Left lung (tissue), 10 donors: ENCODE data around the gene EIF4E2. TPM values are rescaled to one million over a fixed set of nuclear protein-coding genes. Genes with fewer than 3 reads are reported as not detected.

Experiments
- ATAC-seq: fragments of 200-7000 bp; cut with Tn5 transposase; one replicate; pipeline ENCODE4 v1.9.1; 2020; ENCODE audit warnings: moderate library complexity
- DNase-seq, 4 donors: peaks; one replicate each; pipeline ENCODE4 v3.0.0-alpha.2; 2013 to 2020
- H3K27ac ChIP-seq, 2 donors: fragments of 200-600 bp; sonication (generic) in 1 of 2; one replicate each; pipeline versions ENCODE4 v1.5.0 to v1.8.0; 2020 to 2021
- H3K27me3 ChIP-seq, 2 donors: fragments of 200-600 bp; sonication (generic) in 1 of 2; one replicate each; pipeline versions ENCODE4 v1.5.0 to v1.8.0; 2020 to 2021
- H3K36me3 ChIP-seq, 2 donors: fragments of 200-600 bp; sonication (generic) in 1 of 2; one replicate each; pipeline versions ENCODE4 v1.5.0 to v1.8.0; 2020 to 2021
- H3K4me1 ChIP-seq, 2 donors: fragments of 200-600 bp; one replicate each; pipeline ENCODE4 v1.8.0; 2021
- H3K4me3 ChIP-seq, 2 donors: fragments of 200-600 bp; sonication (generic) in 1 of 2; one replicate each; pipeline versions ENCODE4 v1.5.0 to v1.8.0; 2020 to 2021; ENCODE audit warnings: mild to moderate bottlenecking in 1 of 2
- H3K9me3 ChIP-seq, 2 donors: fragments of 200-600 bp; sonication (generic) in 1 of 2; one replicate each; pipeline versions ENCODE4 v1.5.0 to v1.8.0; 2020 to 2021
- intact Hi-C, 2 donors: fragments of 100-400 bp; cut with DNase I; formaldehyde crosslinking; loops; one replicate each; pipeline versions ENCODE4 v1.11.2 to v1.14.2; 2022
- polyA plus RNA-seq, 6 donors: library from polyadenylated mRNA; unstranded; fragments of 120-200 nt; gene quantifications; one replicate each; pipeline ENCODE4 v1.2.1, GENCODE V29; 2013; ENCODE audit not compliant: insufficient read length in 6 of 6
- total RNA-seq, 2 donors: library from RNA; stranded (reverse); fragmentation: NEBNext Ultra II Directional; extraction: Animal tissue kit (Norgen Biotek cat#: 25700); gene quantifications; one replicate each; pipeline ENCODE4 v1.2.1, GENCODE V29; 2021
- TF ChIP-seq, protein P1 (sequence below), 2 donors: fragments of 200-600 bp; sonication (generic) in 1 of 2; IDR thresholded peaks; one replicate each; pipeline versions ENCODE4 v1.5.0 to v1.8.0; 2021; ENCODE audit warnings: antibody characterized with exemption in 2 of 2
- donor health status: DM: no; HTN: yes; CAD: no.
- donor health status: DM: no; HTN: no; CAD: no.

EIF4E2 gene
- total and polyA plus RNA-seq, 8 donors: 67.4 to 108 (median 96.4) TPM

DNA sequence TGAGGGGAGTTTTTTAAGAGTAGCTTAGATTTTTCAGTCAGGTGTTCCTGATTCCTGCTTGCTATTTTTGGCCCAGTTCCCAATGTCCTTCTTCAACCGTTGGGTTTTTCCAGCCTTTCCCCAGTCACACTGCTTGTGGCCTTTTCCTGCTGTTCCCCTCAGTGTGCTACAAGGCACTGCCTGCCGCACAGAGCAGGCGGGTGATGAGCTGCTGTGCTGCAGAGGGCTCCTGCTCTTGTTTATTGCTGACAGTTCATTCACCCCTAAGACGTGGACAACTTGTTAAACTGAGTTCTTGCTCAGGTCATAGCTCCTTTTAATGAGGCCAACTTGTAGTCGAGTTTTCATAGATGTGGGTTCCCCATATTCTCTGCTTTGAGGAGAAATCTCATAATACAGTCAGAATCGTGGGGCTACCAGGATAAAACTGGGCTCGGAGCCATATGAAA, 20.6 kb downstream of the EIF4E2 start:
- TF ChIP-seq, protein P1, sequence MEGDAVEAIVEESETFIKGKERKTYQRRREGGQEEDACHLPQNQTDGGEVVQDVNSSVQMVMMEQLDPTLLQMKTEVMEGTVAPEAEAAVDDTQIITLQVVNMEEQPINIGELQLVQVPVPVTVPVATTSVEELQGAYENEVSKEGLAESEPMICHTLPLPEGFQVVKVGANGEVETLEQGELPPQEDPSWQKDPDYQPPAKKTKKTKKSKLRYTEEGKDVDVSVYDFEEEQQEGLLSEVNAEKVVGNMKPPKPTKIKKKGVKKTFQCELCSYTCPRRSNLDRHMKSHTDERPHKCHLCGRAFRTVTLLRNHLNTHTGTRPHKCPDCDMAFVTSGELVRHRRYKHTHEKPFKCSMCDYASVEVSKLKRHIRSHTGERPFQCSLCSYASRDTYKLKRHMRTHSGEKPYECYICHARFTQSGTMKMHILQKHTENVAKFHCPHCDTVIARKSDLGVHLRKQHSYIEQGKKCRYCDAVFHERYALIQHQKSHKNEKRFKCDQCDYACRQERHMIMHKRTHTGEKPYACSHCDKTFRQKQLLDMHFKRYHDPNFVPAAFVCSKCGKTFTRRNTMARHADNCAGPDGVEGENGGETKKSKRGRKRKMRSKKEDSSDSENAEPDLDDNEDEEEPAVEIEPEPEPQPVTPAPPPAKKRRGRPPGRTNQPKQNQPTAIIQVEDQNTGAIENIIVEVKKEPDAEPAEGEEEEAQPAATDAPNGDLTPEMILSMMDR (IDR thresholded peaks at IDR 0.05): no peak
- Histone ChIP-seq H3K4me1 (peaks cover 0 to 5% of the 10 kb centered on the region in 2 donors), H3K9me3 (no peaks in the 10 kb centered on the region), H3K36me3 (peaks cover 0 to 97% of the 10 kb centered on the region in 2 donors), H3K4me3 (no peak overlapping the region), H3K27ac (no peak overlapping the region), H3K27me3 (no peaks in the 10 kb centered on the region)
- intact Hi-C loops: no loop called here
- no peak for DNase-seq
- peak; percentile 61 for ATAC-seq

DNA sequence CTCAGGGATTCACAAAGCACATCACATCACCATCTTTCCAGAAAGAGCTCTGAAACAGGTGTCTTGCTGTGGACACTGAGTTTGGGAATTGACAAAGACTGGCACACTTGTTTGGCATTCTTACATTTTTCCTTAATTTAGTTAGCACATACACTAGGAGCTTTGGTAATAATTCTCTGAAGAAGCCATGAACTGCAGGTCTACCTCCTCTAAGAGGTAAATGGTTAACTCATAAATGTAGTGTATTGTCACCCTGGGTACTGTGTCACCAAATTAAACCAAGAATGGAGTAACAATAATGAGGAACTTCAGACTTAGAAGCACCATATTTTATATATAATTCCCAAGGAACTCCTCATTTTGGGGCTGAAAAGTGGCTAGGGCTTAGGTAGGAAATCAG, 22.6 kb downstream of the EIF4E2 start:
- DNase-seq (no peak), ATAC-seq (no peak)
- Histone ChIP-seq H3K36me3 (peaks cover 0 to 92% of the 10 kb centered on the region in 2 donors), H3K4me1 (peaks cover 0 to under 1% of the 10 kb centered on the region in 2 donors), H3K27ac (no peak overlapping the region), H3K27me3 (no peaks in the 10 kb centered on the region), H3K9me3 (no peaks in the 10 kb centered on the region), H3K4me3 (no peak overlapping the region)
- TF ChIP-seq, protein P1 (IDR thresholded peaks at IDR 0.05): no peak
- intact Hi-C loops: no loop called here

DNA sequence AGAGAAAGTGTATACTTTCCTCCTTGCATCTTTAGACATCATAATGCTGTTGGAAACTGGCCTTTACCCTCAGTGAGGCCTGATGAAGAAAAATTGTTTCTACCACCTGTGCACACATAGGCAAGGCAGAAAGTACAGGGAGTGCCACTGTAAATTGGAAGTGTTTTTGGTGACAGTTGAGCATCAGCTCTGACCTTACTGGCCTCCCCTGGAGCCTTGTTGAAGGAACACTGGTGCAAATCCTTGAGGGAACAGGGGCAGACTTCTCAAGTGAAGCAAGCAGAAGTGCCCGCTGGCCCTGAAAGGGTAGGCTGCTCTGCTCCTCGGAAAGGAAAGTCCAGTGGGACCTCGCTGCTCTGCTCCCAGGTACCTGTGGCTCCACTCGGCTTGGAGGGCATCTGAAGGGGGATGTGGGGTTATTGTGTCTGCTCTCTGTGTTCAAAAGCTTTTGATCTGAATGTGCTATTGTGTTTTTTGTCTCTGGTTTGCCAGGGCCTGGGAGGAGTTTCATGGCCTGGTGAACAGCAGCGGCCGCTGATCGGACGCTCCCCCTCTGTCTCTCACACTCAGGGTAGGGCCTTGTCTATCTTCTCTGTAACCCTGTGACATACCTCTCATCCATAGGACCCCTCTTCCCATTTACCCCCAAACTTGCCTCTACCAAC, 23.4 kb downstream of the EIF4E2 start:
- no peaks in the 10 kb centered on the region for H3K9me3 ChIP-seq
- TF ChIP-seq, protein P1 (IDR thresholded peaks at IDR 0.05): no peak
- no peak for DNase-seq
- no peak for ATAC-seq
- H3K36me3 ChIP-seq: peaks cover 0 to 84% of the 10 kb centered on the region in 2 donors
- intact Hi-C loops: no loop called here
- H3K27ac ChIP-seq: no peak overlapping the region
- H3K4me1 ChIP-seq: no peaks in the 10 kb centered on the region
- no peak overlapping the region for H3K4me3 ChIP-seq
- no peaks in the 10 kb centered on the region for H3K27me3 ChIP-seq

DNA sequence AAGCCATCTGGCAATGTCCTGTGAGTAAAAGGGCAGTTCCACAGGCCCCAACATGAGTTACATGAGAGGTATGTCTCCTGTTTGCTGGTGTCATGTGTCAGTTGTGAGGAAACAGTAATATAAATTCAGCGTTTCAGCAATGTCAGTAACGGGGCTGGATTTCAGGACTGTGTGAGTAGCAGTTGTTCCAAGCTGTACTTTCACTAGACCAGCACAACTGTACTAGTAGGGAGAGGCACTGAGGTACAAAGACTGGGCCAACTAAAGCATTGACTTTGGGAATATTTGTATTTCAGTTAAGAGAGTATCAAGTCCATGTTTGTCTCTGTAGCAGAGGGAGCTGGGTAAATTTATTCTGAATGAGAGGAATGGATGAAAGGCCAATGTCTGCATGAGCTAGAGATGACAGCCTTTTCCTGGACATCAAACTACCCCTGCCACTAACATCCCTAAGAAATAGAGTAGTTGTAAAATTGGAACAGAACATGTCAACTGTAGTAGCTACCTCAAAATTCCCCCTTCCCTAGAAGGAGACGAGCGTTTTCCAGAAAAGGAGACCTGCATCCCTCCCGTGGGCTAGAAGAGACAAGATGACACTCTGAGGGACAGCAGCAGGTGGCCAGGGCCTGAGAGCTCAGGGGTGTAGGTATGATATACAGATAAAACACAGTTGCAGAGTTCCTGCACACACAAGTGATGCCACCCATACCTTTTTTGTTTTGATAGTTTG, 24.4 kb downstream of the EIF4E2 start:
- no peak overlapping the region for H3K27ac ChIP-seq
- H3K4me3 ChIP-seq: no peak overlapping the region
- TF ChIP-seq, protein P1 (IDR thresholded peaks at IDR 0.05): no peak
- H3K36me3 ChIP-seq: peaks cover 0 to 81% of the 10 kb centered on the region in 2 donors
- H3K4me1 ChIP-seq: no peaks in the 10 kb centered on the region
- H3K27me3 ChIP-seq: no peaks in the 10 kb centered on the region
- intact Hi-C loops: no loop called here
- ATAC-seq (no peak), DNase-seq (no peak)
- no peaks in the 10 kb centered on the region for H3K9me3 ChIP-seq

DNA sequence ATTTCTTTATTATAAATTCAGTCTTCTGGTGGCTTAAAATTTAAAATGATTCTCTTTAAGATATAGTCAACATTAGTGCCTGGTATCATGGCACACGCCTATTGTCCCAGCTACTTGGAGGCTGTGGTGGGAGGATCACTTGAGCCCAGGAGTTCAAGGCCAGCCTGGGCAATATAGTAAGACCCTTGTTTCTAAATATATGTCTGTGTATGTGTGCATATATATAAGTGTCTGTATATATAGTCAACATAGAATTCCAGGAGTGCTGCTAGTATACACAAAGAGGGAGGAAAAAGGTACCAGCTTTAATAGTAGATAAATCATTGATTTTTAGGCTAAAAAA, 24.9 kb downstream of the EIF4E2 start:
- Histone ChIP-seq H3K27ac (no peak overlapping the region), H3K36me3 (peaks cover 0 to 77% of the 10 kb centered on the region in 2 donors), H3K4me3 (no peak overlapping the region), H3K27me3 (no peaks in the 10 kb centered on the region), H3K4me1 (no peaks in the 10 kb centered on the region), H3K9me3 (no peaks in the 10 kb centered on the region)
- ATAC-seq (no peak), DNase-seq (no peak)
- intact Hi-C loops: no loop called here
- TF ChIP-seq, protein P1 (IDR thresholded peaks at IDR 0.05): no peak
